ENCODE measurements around the gene FASN. TPM values are rescaled to one million over a fixed set of nuclear protein-coding genes. Genes with fewer than 3 reads are reported as not detected.

The FASN gene
- total and polyA plus RNA-seq, 2 of the 13 experiments (the other 11 are each of a cell fraction or from before 2014, with no cell fraction given): 51.7 to 101 TPM

- TF ChIP-seq MLLT10 (CRISPR knock-in tag; IDR thresholded peaks at IDR 0.05): 0 out of 2 replicates have a peak, but pooled peaks have one; percentile 44
- TF ChIP-seq MNT (IDR thresholded peaks at IDR 0.05): no peak
- peak; percentile 33 for TF ChIP-seq RBM22 (optimal IDR thresholded peaks at IDR 0.05; ENCODE audit: low read length)
- TF ChIP-seq ZNF713 (CRISPR knock-in tag; IDR thresholded peaks at IDR 0.05): no peak
- no peak for TF ChIP-seq PAF1 (CRISPR knock-in tag; IDR thresholded peaks at IDR 0.05)
- TF ChIP-seq NR2F1 (CRISPR knock-in tag; IDR thresholded peaks at IDR 0.05): no peak
- TF ChIP-seq PAX8 (CRISPR knock-in tag; IDR thresholded peaks at IDR 0.05; ENCODE audit: borderline replicate concordance): peak; percentile 19; the same call in 1 of the 2 replicates
- no peak for TF ChIP-seq MTA1 (CRISPR knock-in tag; IDR thresholded peaks at IDR 0.05; ENCODE audit: borderline replicate concordance)
- TF ChIP-seq E2F5 (CRISPR knock-in tag; conservative IDR thresholded peaks at IDR 0.05): no peak
- 0 out of 2 replicates have a peak, but pooled peaks have one; percentile 29 for TF ChIP-seq ATF7-NPFF (CRISPR knock-in tag; IDR thresholded peaks at IDR 0.05; ENCODE audit: low read depth)
- TF ChIP-seq REL (CRISPR knock-in tag; conservative IDR thresholded peaks at IDR 0.05): 0 out of 2 replicates have a peak, but pooled peaks have one; percentile 60
- TF ChIP-seq ZNF724P (CRISPR knock-in tag; IDR thresholded peaks at IDR 0.05; ENCODE audit: borderline replicate concordance): peak; percentile 77; the same call in 1 of the 2 replicates
- 0 out of 2 replicates have a peak, but pooled peaks have one; percentile 14 for TF ChIP-seq ZNF773 (CRISPR knock-in tag; IDR thresholded peaks at IDR 0.05; ENCODE audit: borderline replicate concordance)
- no peak for TF ChIP-seq ZNF7 (CRISPR knock-in tag; IDR thresholded peaks at IDR 0.05)
- no peak for TF ChIP-seq ZNF776 (CRISPR knock-in tag; IDR thresholded peaks at IDR 0.05)
- TF ChIP-seq PPARG (CRISPR knock-in tag; conservative IDR thresholded peaks at IDR 0.05): no peak
- no peak for TF ChIP-seq HMG20A (CRISPR knock-in tag; IDR thresholded peaks at IDR 0.05; ENCODE audit: borderline replicate concordance)
- peak; percentile 51; the same call in 1 of the 2 replicates for TF ChIP-seq ZNF589 (CRISPR knock-in tag; conservative IDR thresholded peaks at IDR 0.05)
- 0 out of 2 replicates have a peak, but pooled peaks have one; percentile 31 for TF ChIP-seq PREB (CRISPR knock-in tag; IDR thresholded peaks at IDR 0.05)
- TF ChIP-seq MLXIP (CRISPR knock-in tag; IDR thresholded peaks at IDR 0.05; ENCODE audit: borderline replicate concordance): no peak
- TF ChIP-seq GMEB2 (CRISPR knock-in tag; IDR thresholded peaks at IDR 0.05; ENCODE audit: low read depth): no peak
Measured at GRCh38 chr17:82055965-82056728, 41.9 kb downstream of the FASN start (continued).

Measured in HepG2 (cell line).